Bronchial epithelial cell (primary cell): ENCODE measurements around the gene MORN5. TPM values are rescaled to one million over a fixed set of nuclear protein-coding genes. Genes with fewer than 3 reads are reported as not detected.
"Not testable (repeated sequence)": the region's sequence is repeated elsewhere in the genome, so short reads cannot be mapped to it uniquely, and the experiment has no call there.

Experiments used
- DNase-seq: peaks from one replicate; pipeline ENCODE4 v3.0.0-alpha.2; 2010; ENCODE audit warnings: low read depth
- FAIRE-seq: peaks from 2 replicates; lab custom pipeline; 2011; peaks lifted over from hg19 to GRCh38; lab: Jason Lieb, UNC
- H3K27me3 ChIP-seq: 2 replicates; pipeline ENCODE4 v1.5.1; 2011; ENCODE audit warnings: low read length; ENCODE audit not compliant: control insufficient read depth, insufficient read depth
- H3K36me3 ChIP-seq: 2 replicates; pipeline ENCODE4 v1.5.1; 2011; ENCODE audit warnings: low read length; ENCODE audit not compliant: control insufficient read depth, insufficient read depth
- H3K4me3 ChIP-seq: 2 replicates; pipeline ENCODE4 v1.5.1; 2011; ENCODE audit warnings: mild to moderate bottlenecking, low read depth, low read length, control low read depth
- CTCF ChIP-seq: IDR thresholded peaks from 2 replicates; pipeline ENCODE4 v1.5.1; 2011; ENCODE audit warnings: mild to moderate bottlenecking, moderate library complexity, low read length, control low read depth, inconsistent platforms; ENCODE audit not compliant: insufficient read depth, severe bottlenecking
- total RNA-seq: library from RNA; depleted of rRNA; stranded (reverse); fragments of >200 nt; gene quantifications from 2 replicates; pipeline ENCODE4 v1.2.1, GENCODE V29; 2014

The MORN5 gene
- total RNA-seq, 1 donor from 2014 or later, result not detected

GRCh38 chr9:122115176-122116035 is 44.3 kb upstream of the MORN5 start:
- no peak for TF ChIP-seq CTCF
- FAIRE-seq, result no peak
- Histone ChIP-seq H3K27me3 (no peaks in the 10 kb centered on the region), H3K36me3 (no peaks in the 10 kb centered on the region), H3K4me3 (no peak overlapping the region)
- no peak for DNase-seq

- no peak overlapping the region for H3K4me3 ChIP-seq
- no peak for FAIRE-seq
- DNase-seq, result no peak
- TF ChIP-seq CTCF, result no peak
- no peaks in the 10 kb centered on the region for H3K36me3 ChIP-seq
- H3K27me3 ChIP-seq, result no peaks in the 10 kb centered on the region
Measured at GRCh38 chr9:122116040-122116439, 43.7 kb upstream of the MORN5 start.

GRCh38 chr9:122116448-122117173 is 43.1 kb upstream of the MORN5 start:
- FAIRE-seq (no peak), DNase-seq (no peak)
- H3K36me3 ChIP-seq, result no peaks in the 10 kb centered on the region
- TF ChIP-seq CTCF, result no peak
- no peak overlapping the region for H3K4me3 ChIP-seq
- H3K27me3 ChIP-seq, result no peaks in the 10 kb centered on the region

GRCh38 chr9:122117241-122117640 is 42.5 kb upstream of the MORN5 start:
- not testable (repeated sequence) for DNase-seq, H3K36me3 ChIP-seq, FAIRE-seq, H3K4me3 ChIP-seq, H3K27me3 ChIP-seq

- H3K36me3 ChIP-seq, result no peaks in the 10 kb centered on the region
- H3K27me3 ChIP-seq, result no peaks in the 10 kb centered on the region
- DNase-seq (no peak), FAIRE-seq (no peak)
- TF ChIP-seq CTCF, result no peak
- H3K4me3 ChIP-seq, result no peak overlapping the region
Measured at GRCh38 chr9:122118343-122119165, 41.2 kb upstream of the MORN5 start.

- no peak for TF ChIP-seq CTCF
Measured at GRCh38 chr9:122119166-122119521, 40.6 kb upstream of the MORN5 start.

More at GRCh38 chr9:122119166-122119521, 40.6 kb upstream of the MORN5 start:
- Histone ChIP-seq H3K27me3 (no peaks in the 10 kb centered on the region), H3K36me3 (no peaks in the 10 kb centered on the region), H3K4me3 (no peak overlapping the region)
- FAIRE-seq (peak; percentile 23), DNase-seq (no peak)
